HG02885 (cell line): Measurements from ENCODE around the gene ARHGAP20.

Source experiments
- ATAC-seq: cut with Tn5 transposase; IDR thresholded peaks from one replicate; pipeline ENCODE4 v1.9.1; 2021; ENCODE audit warnings: mild to moderate bottlenecking; ENCODE audit not compliant: unreplicated experiment, poor library complexity

ARHGAP20 gene

GRCh38 chr11:110711776-110712658, at the start of gene ARHGAP20:
Gene ARHGAP20 (minus strand): TSS chr11:110712437. CDS start chr11:110712231, 206 bp downstream.
- peak; percentile 92 for ATAC-seq

GRCh38 chr11:110761991-110762390, 49.8 kb upstream of the ARHGAP20 start:
- no peak for ATAC-seq

- ATAC-seq = no peak
Observed at GRCh38 chr11:110761131-110761530, 48.9 kb upstream of the ARHGAP20 start.

DNA sequence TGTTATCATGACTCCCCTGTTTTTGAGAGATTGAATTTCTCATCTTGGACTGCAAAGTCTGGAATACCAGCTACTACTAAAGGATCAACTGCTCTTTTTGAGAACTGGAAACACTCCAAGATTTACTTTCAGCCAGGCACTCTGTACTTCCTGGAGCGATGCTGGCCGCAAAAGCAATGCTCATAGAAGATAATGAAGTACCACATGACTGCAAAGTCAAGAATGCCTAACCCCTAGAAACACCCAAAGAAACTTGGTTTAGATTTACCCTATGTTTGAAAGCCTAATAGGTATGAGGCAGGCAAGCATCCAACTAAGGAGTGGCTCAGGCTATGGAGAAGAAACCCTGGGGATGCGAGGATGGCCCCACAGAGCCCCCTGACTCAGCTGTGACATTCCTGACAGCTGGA, 47.7 kb upstream of the ARHGAP20 start:
- no peak for ATAC-seq

GRCh38 chr11:110757962-110758755, 45.9 kb upstream of the ARHGAP20 start:
- ATAC-seq = no peak

- ATAC-seq = no peak
Observed at GRCh38 chr11:110757066-110757465, 44.8 kb upstream of the ARHGAP20 start.

GRCh38 chr11:110755941-110756340, 43.7 kb upstream of the ARHGAP20 start:
- ATAC-seq = no peak

DNA sequence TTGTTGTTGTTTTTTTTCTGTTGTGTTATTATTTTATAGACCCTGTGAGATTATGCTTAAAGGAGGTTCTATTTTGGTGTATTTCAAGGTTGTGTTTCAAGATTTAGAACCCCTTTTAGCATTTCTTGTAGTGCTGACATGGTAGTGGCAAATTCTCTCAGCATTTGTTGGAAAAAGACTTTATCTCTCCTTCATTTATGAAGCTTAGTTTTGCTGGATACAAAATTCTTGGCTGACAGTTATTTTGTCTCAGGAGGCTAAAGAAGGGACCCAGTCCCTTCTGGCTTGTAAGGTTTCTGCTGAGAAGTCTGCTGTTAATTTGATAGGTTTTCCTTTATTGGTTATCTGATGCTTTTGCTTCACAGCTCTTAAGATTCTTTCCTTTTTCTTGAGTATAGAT, 40.7 kb upstream of the ARHGAP20 start:
- ATAC-seq = no peak

GRCh38 chr11:110750100-110750499, 37.9 kb upstream of the ARHGAP20 start:
- no peak for ATAC-seq

GRCh38 chr11:110747531-110747930, 35.3 kb upstream of the ARHGAP20 start:
- no peak for ATAC-seq

DNA sequence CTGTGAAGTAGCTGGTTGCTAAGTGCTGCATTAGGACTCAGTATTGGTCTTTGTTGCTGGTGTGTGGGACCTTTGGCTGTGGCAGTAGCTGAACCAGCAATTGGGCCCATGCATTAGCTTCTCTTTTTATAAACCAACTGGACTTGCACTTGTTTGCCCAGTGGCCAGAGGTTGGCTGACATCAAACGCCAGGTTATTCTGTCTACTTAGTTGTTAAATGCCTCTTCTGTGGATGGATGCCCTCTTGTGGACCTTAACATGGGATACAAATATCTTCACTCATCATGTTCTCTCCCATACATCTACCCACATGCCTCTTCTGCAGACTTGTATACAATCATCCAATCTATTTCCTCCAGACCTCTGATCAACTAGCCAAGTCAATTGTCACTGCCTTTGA, 26.4 kb upstream of the ARHGAP20 start:
- no peak for ATAC-seq

- ATAC-seq = no peak
Observed at GRCh38 chr11:110737593-110737992, 25.4 kb upstream of the ARHGAP20 start.

DNA sequence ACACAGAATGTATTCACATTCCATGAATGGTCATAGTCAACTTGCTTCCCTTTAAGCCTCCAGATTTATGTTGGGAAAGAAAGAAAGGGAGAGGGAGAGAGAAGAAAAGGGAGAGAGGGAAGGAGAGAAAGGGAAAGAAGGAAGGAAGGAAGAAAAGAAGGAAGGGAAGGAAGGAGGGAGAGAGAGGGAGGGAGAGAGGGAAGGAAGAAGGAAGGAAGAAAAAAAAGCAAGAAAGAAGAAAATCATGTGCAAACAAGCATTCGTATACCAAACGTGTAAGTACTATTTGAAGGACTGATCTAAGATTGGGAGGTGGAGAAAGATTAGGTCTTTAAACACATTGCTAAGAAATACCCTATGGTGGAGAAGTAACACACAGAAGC, 23.9 kb upstream of the ARHGAP20 start:
- no peak for ATAC-seq

DNA sequence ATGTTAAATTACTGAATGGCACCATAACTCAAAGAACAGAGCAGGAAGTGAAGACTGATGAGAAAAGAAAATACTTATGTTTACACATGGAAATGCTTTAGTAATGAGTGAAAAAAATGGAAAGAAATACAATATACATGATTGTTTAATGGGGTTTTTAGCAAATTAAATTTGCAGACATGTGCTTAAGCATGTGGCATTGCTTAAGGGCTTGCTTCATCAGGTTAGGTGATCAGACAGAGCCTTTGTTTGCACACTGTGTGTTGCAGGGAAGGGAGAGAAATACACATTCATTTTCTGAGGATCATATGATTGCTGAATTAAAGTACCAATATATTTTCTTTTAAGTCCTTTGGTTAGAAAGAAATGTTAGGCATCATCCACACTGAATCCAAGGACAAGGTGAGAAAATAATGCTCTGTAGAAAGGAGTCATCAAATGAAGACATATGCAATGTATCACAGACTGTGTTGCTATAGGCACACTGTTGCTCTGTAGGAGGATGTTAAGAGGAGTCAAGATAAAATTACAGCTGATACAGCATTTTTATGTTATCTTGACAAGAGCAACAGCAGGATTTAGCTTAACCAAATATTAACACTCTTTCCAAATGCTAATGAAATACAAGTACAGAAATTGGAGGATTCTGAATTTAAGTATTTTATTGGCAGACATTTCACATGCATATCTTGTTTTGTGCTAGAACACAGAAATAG, 23.4 kb upstream of the ARHGAP20 start:
- ATAC-seq = no peak

DNA sequence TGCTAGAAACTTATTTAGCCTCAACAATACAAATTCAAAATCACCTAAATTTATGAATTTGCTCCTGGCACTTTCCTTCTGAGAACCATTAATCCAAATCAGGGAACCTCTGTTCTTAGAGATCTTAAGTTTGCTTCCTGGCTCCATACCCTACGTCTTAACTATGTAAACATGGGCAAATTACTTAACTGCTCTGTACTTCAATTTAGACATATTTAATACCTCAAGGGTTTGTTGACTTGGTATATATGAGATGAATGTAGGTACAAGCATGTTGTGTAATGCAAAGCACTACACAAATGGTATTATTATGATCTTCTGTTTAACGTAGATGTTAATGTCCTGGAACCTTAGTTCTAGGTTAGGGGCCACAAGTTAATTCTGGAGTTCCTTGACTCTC, 22.6 kb upstream of the ARHGAP20 start:
- no peak for ATAC-seq

DNA sequence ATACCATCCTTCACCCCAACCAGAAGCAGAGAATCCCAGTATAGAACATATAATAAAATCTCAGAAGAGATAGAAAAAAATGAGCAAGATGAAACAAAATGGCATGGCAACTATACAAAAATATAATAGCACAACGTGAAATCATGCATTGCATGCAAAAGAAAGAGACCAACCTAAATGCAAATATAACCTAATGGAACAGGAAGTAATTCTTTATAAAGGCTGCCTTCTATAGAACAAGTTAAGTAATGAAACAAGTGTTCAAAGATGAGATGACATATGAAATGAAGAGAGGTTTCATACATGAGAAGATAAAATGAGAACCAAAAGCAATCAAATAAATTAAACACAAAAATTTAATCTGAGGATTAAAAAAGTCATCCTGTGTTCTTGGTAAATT, 18.5 kb upstream of the ARHGAP20 start:
- ATAC-seq = no peak

- ATAC-seq = no peak
Observed at GRCh38 chr11:110728883-110729282, 16.6 kb upstream of the ARHGAP20 start.

- no peak for ATAC-seq
Observed at GRCh38 chr11:110728476-110728875, 16.2 kb upstream of the ARHGAP20 start.

GRCh38 chr11:110724358-110724757, 12.1 kb upstream of the ARHGAP20 start:
- ATAC-seq = no peak

GRCh38 chr11:110720431-110721275, 8.4 kb upstream of the ARHGAP20 start:
- ATAC-seq = no peak
